OCI-LY7 (cell line): ENCODE measurements around the gene SYT2. TPM values are rescaled to one million over a fixed set of nuclear protein-coding genes. Genes with fewer than 3 reads are reported as not detected.
"Not testable (repeated sequence)": the region's sequence is repeated elsewhere in the genome, so short reads cannot be mapped to it uniquely, and the experiment has no call there.

Experiments used
- BruUV-seq: library from RNA; stranded (reverse); fragments of 400-500 nt; replicated peaks from 2 replicates; lab custom pipeline; 2021; lab: Mats Ljungman, UMichigan
- CTCF ChIA-PET: fragments of 300-600 bp; sonication (Branson Sonifier 250); formaldehyde crosslinking; loops from one replicate; lab custom pipeline; 2022; ENCODE audit warnings: antibody characterized with exemption; ENCODE audit not compliant: unreplicated experiment; lab: Charles Lee
- POLR2A ChIA-PET: fragments of 300-600 bp; sonication (Branson Sonifier 250); formaldehyde crosslinking; loops from one replicate; lab custom pipeline; 2022; ENCODE audit warnings: antibody characterized with exemption; lab: Charles Lee
- DNase-seq: peaks from one replicate; pipeline ENCODE4 v3.0.0-alpha.2; 2015; ENCODE audit warnings: low spot score
- H2AFZ ChIP-seq: fragments of 200-600 bp; sonication (generic), shearing (Covaris generic); 2 replicates; pipeline ENCODE4 v1.6.1; 2014; ENCODE audit warnings: mild to moderate bottlenecking, antibody characterized with exemption, low read length, moderate library complexity
- H3K27ac ChIP-seq: fragments of 200-600 bp; sonication (generic); 2 replicates; pipeline ENCODE4 v1.5.1; 2014; ENCODE audit warnings: mixed run types, low read depth, mild to moderate bottlenecking, moderate library complexity, low read length, inconsistent platforms; ENCODE audit not compliant: poor library complexity, severe bottlenecking
- H3K36me3 ChIP-seq: fragments of 200-600 bp; sonication (generic); 2 replicates; pipeline ENCODE4 v1.6.1; 2014; ENCODE audit warnings: mild to moderate bottlenecking, antibody characterized with exemption, low read length, moderate library complexity, mixed read lengths; ENCODE audit not compliant: insufficient read depth
- H3K4me1 ChIP-seq: fragments of 200-600 bp; sonication (generic); 2 replicates; pipeline ENCODE4 v1.5.1; 2014; ENCODE audit warnings: mild to moderate bottlenecking, low read length; ENCODE audit not compliant: insufficient read depth, poor library complexity, severe bottlenecking
- H3K4me2 ChIP-seq: fragments of 200-600 bp; sonication (generic); 2 replicates; pipeline ENCODE4 v1.6.1; 2014; ENCODE audit warnings: mild to moderate bottlenecking, low read length
- H3K4me3 ChIP-seq: fragments of 200-600 bp; sonication (generic); 2 replicates; pipeline ENCODE4 v1.5.1; 2014; ENCODE audit warnings: mild to moderate bottlenecking, low read depth, low read length; ENCODE audit not compliant: poor library complexity, severe bottlenecking
- H3K79me2 ChIP-seq: fragments of 200-600 bp; sonication (generic); 2 replicates; pipeline ENCODE4 v1.6.1; 2016; ENCODE audit warnings: low read depth, mild to moderate bottlenecking, low read length, moderate library complexity, mixed read lengths; ENCODE audit not compliant: insufficient read depth
- H3K9me2 ChIP-seq: fragments of 200-600 bp; sonication (generic); 2 replicates; pipeline ENCODE4 v1.6.1; 2016; ENCODE audit warnings: mild to moderate bottlenecking, low read length, mixed read lengths; ENCODE audit not compliant: insufficient read depth
- H3K9me3 ChIP-seq: fragments of 200-600 bp; sonication (generic); 2 replicates; pipeline ENCODE4 v1.6.1; 2014; ENCODE audit warnings: mild to moderate bottlenecking, mixed run types, low read length, mixed read lengths
- H4K20me1 ChIP-seq: fragments of 200-600 bp; sonication (generic); 2 replicates; pipeline ENCODE4 v1.6.1; 2014; ENCODE audit warnings: mild to moderate bottlenecking, antibody characterized with exemption, low read length, moderate library complexity, mixed read lengths; ENCODE audit not compliant: insufficient read depth
- CTCF ChIP-seq: fragments of 200-600 bp; sonication (generic); conservative IDR thresholded peaks from 2 replicates; pipeline ENCODE4 v1.5.1; 2014; ENCODE audit warnings: mild to moderate bottlenecking, antibody characterized with exemption, low read length, moderate library complexity, mixed read lengths
- EZH2phosphoT487 ChIP-seq: fragments of 200-600 bp; sonication (generic); IDR thresholded peaks from 2 replicates; pipeline ENCODE4 v1.6.1; 2018; ENCODE audit warnings: low read depth, borderline replicate concordance, mild to moderate bottlenecking, mixed run types, antibody characterized with exemption, low read length, moderate library complexity, mixed read lengths
- intact Hi-C: fragments of 100-400 bp; cut with micrococcal nuclease; formaldehyde crosslinking; loops from one replicate; pipeline ENCODE4 v1.10.0; 2022; ENCODE audit not compliant: unreplicated experiment
- total RNA-seq, 2 experiments: library from RNA; depleted of rRNA in 1 of 2; stranded (reverse); fragments of >200 nt in 1 of 2; shearing (Covaris generic) in 1 of 2; gene quantifications; 2 replicates each; pipeline ENCODE4 v1.2.3, GENCODE V29; 2014 to 2022

Gene SYT2
- total RNA-seq, 2 experiments from 2014 or later, result not detected

GRCh38 chr1:202632241-202632640 lies 78.0 kb downstream of the SYT2 start:
- ChIA-PET CTCF (no interaction called here), POLR2A (no interaction called here)
- Histone ChIP-seq H3K4me1 (peaks cover 11% of the 10 kb centered on the region), H3K27ac (no peak overlapping the region), H3K9me2 (no peaks in the 10 kb centered on the region), H3K4me2 (no peak overlapping the region), H2AFZ (no peak overlapping the region), H4K20me1 (no peaks in the 10 kb centered on the region), H3K79me2 (no peaks in the 10 kb centered on the region), H3K36me3 (no peaks in the 10 kb centered on the region), H3K9me3 (no peaks in the 10 kb centered on the region), H3K4me3 (no peak overlapping the region)
- no peak for DNase-seq
- intact Hi-C loops, result no loop called here
- no TSS peak for BruUV-seq
- no peak for TF ChIP-seq CTCF
- TF ChIP-seq EZH2phosphoT487, result no peak

GRCh38 chr1:202631076-202631923 lies 79.0 kb downstream of the SYT2 start:
- no peak for TF ChIP-seq CTCF
- no peak for TF ChIP-seq EZH2phosphoT487
- POLR2A ChIA-PET, result no interaction called here
- no peak overlapping the region for H3K4me3 ChIP-seq
- CTCF ChIA-PET, result no interaction called here
- DNase-seq, result no peak
- peaks cover 20% of the 10 kb centered on the region for H3K4me1 ChIP-seq
- no peaks in the 10 kb centered on the region for H3K9me2 ChIP-seq
- no peak overlapping the region for H2AFZ ChIP-seq
- no peaks in the 10 kb centered on the region for H3K36me3 ChIP-seq
- H3K4me2 ChIP-seq, result no peak overlapping the region
- BruUV-seq, result no TSS peak
- no peaks in the 10 kb centered on the region for H4K20me1 ChIP-seq
- H3K27ac ChIP-seq, result no peak overlapping the region
- intact Hi-C loops, result no loop called here
- H3K79me2 ChIP-seq, result no peaks in the 10 kb centered on the region
- H3K9me3 ChIP-seq, result no peaks in the 10 kb centered on the region

- Histone ChIP-seq H2AFZ (no peak overlapping the region), H4K20me1 (no peaks in the 10 kb centered on the region), H3K79me2 (no peaks in the 10 kb centered on the region), H3K36me3 (no peaks in the 10 kb centered on the region), H3K9me2 (no peaks in the 10 kb centered on the region), H3K9me3 (no peaks in the 10 kb centered on the region), H3K4me3 (no peak overlapping the region), H3K4me1 (peaks cover 26% of the 10 kb centered on the region), H3K4me2 (no peak overlapping the region), H3K27ac (no peak overlapping the region)
- no peak for TF ChIP-seq EZH2phosphoT487
- ChIA-PET POLR2A (interaction anchor here (0.6 kb wide), 1 partner anchor 755 kb away, joined by 4 read pairs; no protein-coding TSS in a partner anchor), CTCF (no interaction called here)
- BruUV-seq, result no TSS peak
- intact Hi-C loops, result no loop called here
- DNase-seq, result no peak
Measured at GRCh38 chr1:202630541-202630940, 79.7 kb downstream of the SYT2 start.

GRCh38 chr1:202630096-202630495 lies 80.2 kb downstream of the SYT2 start:
- H4K20me1 ChIP-seq, BruUV-seq, H3K9me2 ChIP-seq, H2AFZ ChIP-seq, intact Hi-C loops, H3K27ac ChIP-seq, DNase-seq, H3K4me3 ChIP-seq, H3K79me2 ChIP-seq, CTCF ChIA-PET, H3K36me3 ChIP-seq, H3K9me3 ChIP-seq, H3K4me2 ChIP-seq: not testable (repeated sequence)
- POLR2A ChIA-PET, result interaction anchor here (0.6 to 0.7 kb wide), 2 partner anchors 728 to 756 kb away, joined by 3 to 4 read pairs; no protein-coding TSS in a partner anchor
- peaks cover 27% of the 10 kb centered on the region for H3K4me1 ChIP-seq

GRCh38 chr1:202629257-202629811 lies 80.9 kb downstream of the SYT2 start:
- H2AFZ ChIP-seq, H3K4me3 ChIP-seq, H4K20me1 ChIP-seq, BruUV-seq, CTCF ChIA-PET, H3K36me3 ChIP-seq, H3K27ac ChIP-seq, H3K79me2 ChIP-seq, H3K9me2 ChIP-seq, intact Hi-C loops, H3K4me2 ChIP-seq, POLR2A ChIA-PET, H3K9me3 ChIP-seq: not testable (repeated sequence)
- DNase-seq, result peak; percentile 22
- H3K4me1 ChIP-seq, result peaks cover 27% of the 10 kb centered on the region
